Lung (tissue), 12 donors: ENCODE measurements around the gene LPGAT1. TPM values are rescaled to one million over a fixed set of nuclear protein-coding genes. Genes with fewer than 3 reads are reported as not detected.

Source experiments
- ATAC-seq: fragments of 200-7000 bp; cut with Tn5 transposase; one replicate; pipeline ENCODE4 v1.9.1; 2020; ENCODE audit warnings: moderate number of reproducible peaks; ENCODE audit not compliant: insufficient read depth, low FRiP score
- DNase-seq, 3 donors: peaks; one replicate each; pipeline ENCODE4 v3.0.0-alpha.2; 2013 to 2017
- H3K27ac ChIP-seq, 2 donors: one replicate each; pipeline ENCODE4 v1.5.1; 2013; ENCODE audit warnings: mild to moderate bottlenecking in 2 of 2, moderate library complexity in 2 of 2, control low read depth in 1 of 2, inconsistent platforms in 1 of 2, low read depth in 1 of 2, low read length in 1 of 2
- H3K27me3 ChIP-seq, 3 donors: one replicate each; pipeline ENCODE4 v1.5.1; 2013; ENCODE audit warnings: low read length in 2 of 3; ENCODE audit not compliant: control insufficient read depth in 3 of 3, insufficient read depth in 3 of 3
- H3K36me3 ChIP-seq, 4 donors: one replicate each; pipeline ENCODE4 v1.5.1; 2013; ENCODE audit warnings: low read length in 4 of 4, mild to moderate bottlenecking in 1 of 4, moderate library complexity in 1 of 4; ENCODE audit not compliant: control insufficient read depth in 4 of 4, insufficient read depth in 4 of 4
- H3K4me1 ChIP-seq, 5 donors: one replicate each; pipeline ENCODE4 v1.5.1; 2013; ENCODE audit warnings: low read length in 5 of 5, mild to moderate bottlenecking in 2 of 5, moderate library complexity in 1 of 5; ENCODE audit not compliant: control insufficient read depth in 5 of 5, insufficient read depth in 5 of 5
- H3K4me3 ChIP-seq: one replicate; pipeline ENCODE4 v1.5.1; 2013; ENCODE audit warnings: mild to moderate bottlenecking, control low read depth, moderate library complexity
- H3K9ac ChIP-seq, 2 donors: one replicate each; pipeline ENCODE4 v1.5.1; 2013; ENCODE audit warnings: low read length in 2 of 2, control low read depth in 1 of 2; ENCODE audit not compliant: insufficient read depth in 1 of 2
- H3K9me3 ChIP-seq, 4 donors: one replicate each; pipeline ENCODE4 v1.5.1; 2013; ENCODE audit warnings: low read length in 3 of 4, mild to moderate bottlenecking in 1 of 4, moderate library complexity in 1 of 4; ENCODE audit not compliant: control insufficient read depth in 4 of 4, insufficient read depth in 3 of 4
- WGBS, 2 donors: extraction: QIAGEN DNeasy Blood & Tissue Kit; methylation state at CpG; one replicate each; pipeline ENCODE4 v1.1.7; 2013; 5-methylcytosine and 5-hydroxymethylcytosine counted together
- polyA plus RNA-seq, 2 donors: library from polyadenylated mRNA; stranded (reverse); fragments of 200-250 nt; gene quantifications; one replicate each; pipeline ENCODE4 v1.2.1, GENCODE V29; 2013
- total RNA-seq, 2 donors: library from RNA; depleted of rRNA in 1 of 2; stranded (reverse); fragments of >200 nt in 1 of 2; gene quantifications; one replicate each; pipeline ENCODE4 v1.2.1, GENCODE V29; 2014 to 2021
- TF ChIP-seq, protein P1 (sequence below): IDR thresholded peaks from 2 replicates; pipeline ENCODE4 v1.5.1; 2012; ENCODE audit warnings: mild to moderate bottlenecking; ENCODE audit errors: control extremely low read depth, extremely low read depth
- donor health status: control.
- donor health status: control.
- donor health status: Bipolar disorder and iron deficiency.
- donor health status: healthy.
- donor health status: DM: yes; HTN: yes; CAD: no.

The LPGAT1 gene
- total and polyA plus RNA-seq, 4 donors, result 4.9 to 41.9 (median 25.5) TPM

DNA sequence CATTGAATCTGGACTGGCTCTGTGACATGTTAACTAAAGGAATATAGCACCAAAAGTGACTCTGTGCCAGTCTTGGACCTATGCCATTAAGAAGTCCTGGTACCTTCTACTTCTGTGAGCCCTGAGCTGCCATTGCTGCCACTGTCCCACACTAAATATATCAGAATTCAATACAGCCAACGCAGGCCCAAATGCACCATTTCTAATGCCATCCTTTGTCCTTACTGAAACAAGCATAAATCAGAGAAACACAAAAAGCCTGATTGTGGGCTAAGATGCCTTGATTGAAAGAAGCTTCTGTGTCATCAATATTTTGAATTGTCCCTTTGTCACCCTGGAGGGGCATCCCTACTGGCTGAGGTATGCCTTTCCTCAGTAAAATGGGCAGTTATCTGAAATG lies 88.3 kb downstream of the LPGAT1 start:
- H3K4me1 ChIP-seq, result no peaks in the 10 kb centered on the region
- 96 to 99% methylated on average over 1 of the region's 1 CpG for WGBS, 2 donors
- no peaks in the 10 kb centered on the region for H3K27me3 ChIP-seq
- ATAC-seq (no peak), DNase-seq (no peak)
- no peaks in the 10 kb centered on the region for H3K9me3 ChIP-seq
- peaks cover 0 to 5% (median 0%) of the 10 kb centered on the region in 4 donors for H3K36me3 ChIP-seq
- TF ChIP-seq, protein P1, sequence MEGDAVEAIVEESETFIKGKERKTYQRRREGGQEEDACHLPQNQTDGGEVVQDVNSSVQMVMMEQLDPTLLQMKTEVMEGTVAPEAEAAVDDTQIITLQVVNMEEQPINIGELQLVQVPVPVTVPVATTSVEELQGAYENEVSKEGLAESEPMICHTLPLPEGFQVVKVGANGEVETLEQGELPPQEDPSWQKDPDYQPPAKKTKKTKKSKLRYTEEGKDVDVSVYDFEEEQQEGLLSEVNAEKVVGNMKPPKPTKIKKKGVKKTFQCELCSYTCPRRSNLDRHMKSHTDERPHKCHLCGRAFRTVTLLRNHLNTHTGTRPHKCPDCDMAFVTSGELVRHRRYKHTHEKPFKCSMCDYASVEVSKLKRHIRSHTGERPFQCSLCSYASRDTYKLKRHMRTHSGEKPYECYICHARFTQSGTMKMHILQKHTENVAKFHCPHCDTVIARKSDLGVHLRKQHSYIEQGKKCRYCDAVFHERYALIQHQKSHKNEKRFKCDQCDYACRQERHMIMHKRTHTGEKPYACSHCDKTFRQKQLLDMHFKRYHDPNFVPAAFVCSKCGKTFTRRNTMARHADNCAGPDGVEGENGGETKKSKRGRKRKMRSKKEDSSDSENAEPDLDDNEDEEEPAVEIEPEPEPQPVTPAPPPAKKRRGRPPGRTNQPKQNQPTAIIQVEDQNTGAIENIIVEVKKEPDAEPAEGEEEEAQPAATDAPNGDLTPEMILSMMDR, result no peak
- H3K4me3 ChIP-seq, result no peak overlapping the region
- H3K9ac ChIP-seq, result no peak overlapping the region
- no peak overlapping the region for H3K27ac ChIP-seq

DNA sequence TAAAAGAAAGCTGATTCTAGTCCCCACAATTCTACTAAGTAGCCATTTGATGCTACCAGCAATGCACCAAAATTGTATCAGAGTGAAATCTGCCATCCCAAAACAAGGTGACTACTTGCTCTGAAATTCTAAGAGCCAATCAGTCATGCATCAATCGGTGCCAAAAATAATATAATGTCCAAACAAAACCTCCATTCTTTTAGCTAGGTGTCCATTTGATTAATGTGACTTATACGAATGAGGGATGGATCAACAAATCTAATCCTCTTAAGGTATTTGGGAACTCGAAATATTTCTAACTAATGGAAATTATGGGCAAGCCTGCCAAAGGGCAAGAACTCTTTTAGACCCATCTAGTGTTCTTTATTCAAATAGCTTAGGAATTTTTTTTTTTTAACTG lies 88.8 kb downstream of the LPGAT1 start:
- no peak for DNase-seq
- TF ChIP-seq, protein P1, result no peak
- 80 to 87% methylated on average over 3 of the region's 3 CpGs for WGBS, 2 donors

DNA sequence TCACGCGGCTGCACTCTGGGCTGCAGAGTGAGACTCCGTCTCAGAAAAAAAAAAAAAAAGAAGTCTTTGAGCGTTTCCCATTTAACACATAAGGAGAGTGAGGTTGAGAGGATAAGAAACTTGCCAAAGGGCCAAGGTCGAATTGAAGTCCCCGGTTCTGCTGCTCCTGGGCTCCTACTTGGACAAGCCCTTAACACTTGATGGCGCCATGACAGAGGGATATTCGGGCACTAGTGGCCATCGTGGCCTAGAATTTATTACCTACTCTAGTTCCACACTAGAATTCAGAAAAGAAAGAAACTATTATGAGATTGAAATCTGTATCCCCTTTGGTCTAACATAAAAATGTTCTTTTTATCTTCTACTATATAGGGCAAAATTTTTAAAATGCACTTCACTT lies 89.4 kb downstream of the LPGAT1 start:
- peaks cover 0 to 2% (median 0%) of the 10 kb centered on the region in 4 donors for H3K36me3 ChIP-seq
- no peak overlapping the region for H3K9ac ChIP-seq
- H3K4me3 ChIP-seq, result no peak overlapping the region
- TF ChIP-seq, protein P1, result no peak
- no peaks in the 10 kb centered on the region for H3K27me3 ChIP-seq
- DNase-seq (no peak), ATAC-seq (no peak)
- H3K9me3 ChIP-seq, result no peaks in the 10 kb centered on the region
- WGBS, 2 donors, result 72 to 77% methylated on average over 9 of the region's 9 CpGs
- H3K4me1 ChIP-seq, result no peaks in the 10 kb centered on the region
- no peak overlapping the region for H3K27ac ChIP-seq

More for the DNA sequence above, 88.8 kb downstream of the LPGAT1 start:
- H3K36me3 ChIP-seq, result peaks cover 0 to 2% (median 0%) of the 10 kb centered on the region in 4 donors
- H3K9ac ChIP-seq, result no peak overlapping the region
- ATAC-seq, result no peak
- H3K4me1 ChIP-seq, result no peaks in the 10 kb centered on the region
- no peak overlapping the region for H3K4me3 ChIP-seq
- H3K9me3 ChIP-seq, result no peaks in the 10 kb centered on the region
- H3K27ac ChIP-seq, result no peak overlapping the region
- H3K27me3 ChIP-seq, result no peaks in the 10 kb centered on the region
